Central memory CD8-positive, alpha-beta T cell (primary cell): ENCODE data around the gene INSYN2A.

Source experiments
- ATAC-seq: fragments of 150-1000 bp; cut with Tn5 transposase; replicated peaks from 2 replicates; pipeline ENCODE4 v1.10.0; 2022; ENCODE audit warnings: mild to moderate bottlenecking, moderate FRiP score, moderate number of reproducible peaks; ENCODE audit not compliant: poor library complexity, severe bottlenecking; ENCODE audit errors: extremely low read depth
- DNase-seq, 2 donors: peaks; one replicate each; pipeline ENCODE4 v3.0.0; 2021; ENCODE audit warnings: low spot score in 2 of 2
- H3K27ac Mint-ChIP-seq: one replicate; pipeline ENCODE4 v1.8.0; 2022; ENCODE audit warnings: low read depth, mild to moderate bottlenecking, moderate library complexity, mixed read lengths
- H3K27me3 Mint-ChIP-seq: one replicate; pipeline ENCODE4 v1.8.0; 2022; ENCODE audit warnings: mixed read lengths
- H3K36me3 Mint-ChIP-seq: one replicate; pipeline ENCODE4 v1.8.0; 2022; ENCODE audit warnings: mild to moderate bottlenecking, moderate library complexity, mixed read lengths; ENCODE audit not compliant: insufficient read depth
- H3K4me1 Mint-ChIP-seq: one replicate; pipeline ENCODE4 v1.8.0; 2022; ENCODE audit warnings: mixed read lengths
- H3K4me3 Mint-ChIP-seq: one replicate; pipeline ENCODE4 v1.8.0; 2022; ENCODE audit warnings: mild to moderate bottlenecking, moderate library complexity, mixed read lengths
- H3K9me3 Mint-ChIP-seq: one replicate; pipeline ENCODE4 v1.8.0; 2022; ENCODE audit warnings: mixed read lengths

Gene INSYN2A

GRCh38 chr10:127159648-127160245, 36.6 kb downstream of the INSYN2A start:
- Mint-ChIP-seq H3K36me3 (no peaks in the 10 kb centered on the region), H3K4me3 (no peak overlapping the region), H3K4me1 (no peaks in the 10 kb centered on the region), H3K9me3 (peaks cover 9% of the 10 kb centered on the region), H3K27ac (no peak overlapping the region), H3K27me3 (peaks cover 9% of the 10 kb centered on the region)
- DNase-seq, result no peak
- ATAC-seq, result no peak

GRCh38 chr10:127158662-127159061, 37.7 kb downstream of the INSYN2A start:
- H3K9me3 Mint-ChIP-seq, result peaks cover 9% of the 10 kb centered on the region

GRCh38 chr10:127157506-127158200, 38.7 kb downstream of the INSYN2A start:
- Mint-ChIP-seq H3K36me3 (no peaks in the 10 kb centered on the region), H3K27me3 (peaks cover 9% of the 10 kb centered on the region), H3K9me3 (peaks cover 9% of the 10 kb centered on the region), H3K27ac (no peak overlapping the region), H3K4me3 (no peak overlapping the region), H3K4me1 (no peaks in the 10 kb centered on the region)
- DNase-seq, result no peak
- no peak for ATAC-seq

More at GRCh38 chr10:127158662-127159061, 37.7 kb downstream of the INSYN2A start:
- Mint-ChIP-seq H3K27me3 (peaks cover 9% of the 10 kb centered on the region), H3K4me1 (no peaks in the 10 kb centered on the region), H3K4me3 (no peak overlapping the region), H3K27ac (no peak overlapping the region), H3K36me3 (no peaks in the 10 kb centered on the region)
- no peak for ATAC-seq
- no peak for DNase-seq

- ATAC-seq, result no peak
- H3K4me3 Mint-ChIP-seq, result no peak overlapping the region
- DNase-seq, result no peak
- H3K9me3 Mint-ChIP-seq, result peaks cover 9% of the 10 kb centered on the region
- no peak overlapping the region for H3K27ac Mint-ChIP-seq
- H3K36me3 Mint-ChIP-seq, result no peaks in the 10 kb centered on the region
- no peaks in the 10 kb centered on the region for H3K4me1 Mint-ChIP-seq
- peaks cover 9% of the 10 kb centered on the region for H3K27me3 Mint-ChIP-seq
Observed at GRCh38 chr10:127157089-127157488, 39.3 kb downstream of the INSYN2A start.

- no peak overlapping the region for H3K4me3 Mint-ChIP-seq
Observed at GRCh38 chr10:127154831-127155620, 41.4 kb downstream of the INSYN2A start.

GRCh38 chr10:127153181-127153580, 43.2 kb downstream of the INSYN2A start:
- Mint-ChIP-seq H3K4me3 (no peak overlapping the region), H3K4me1 (no peaks in the 10 kb centered on the region), H3K27ac (no peak overlapping the region), H3K36me3 (no peaks in the 10 kb centered on the region), H3K9me3 (peaks cover 9% of the 10 kb centered on the region), H3K27me3 (peaks cover 9% of the 10 kb centered on the region)
- DNase-seq, result no peak
- no peak for ATAC-seq

More at GRCh38 chr10:127154831-127155620, 41.4 kb downstream of the INSYN2A start:
- Mint-ChIP-seq H3K27me3 (peaks cover 9% of the 10 kb centered on the region), H3K4me1 (no peaks in the 10 kb centered on the region), H3K9me3 (peaks cover 9% of the 10 kb centered on the region), H3K36me3 (no peaks in the 10 kb centered on the region), H3K27ac (no peak overlapping the region)
- no peak for DNase-seq
- no peak for ATAC-seq

GRCh38 chr10:127151981-127152699, 44.3 kb downstream of the INSYN2A start:
- DNase-seq, result no peak
- Mint-ChIP-seq H3K4me1 (no peaks in the 10 kb centered on the region), H3K27me3 (peaks cover 9% of the 10 kb centered on the region), H3K4me3 (no peak overlapping the region), H3K9me3 (peaks cover 9% of the 10 kb centered on the region), H3K36me3 (no peaks in the 10 kb centered on the region), H3K27ac (no peak overlapping the region)
- ATAC-seq, result no peak

- Mint-ChIP-seq H3K4me3 (no peak overlapping the region), H3K36me3 (no peaks in the 10 kb centered on the region), H3K27ac (no peak overlapping the region), H3K4me1 (no peaks in the 10 kb centered on the region), H3K9me3 (peaks cover 5% of the 10 kb centered on the region), H3K27me3 (peaks cover 9% of the 10 kb centered on the region)
- ATAC-seq (no peak), DNase-seq (no peak)
Observed at GRCh38 chr10:127151541-127151940, 44.9 kb downstream of the INSYN2A start.

- DNase-seq, result no peak
- H3K4me1 Mint-ChIP-seq, result no peaks in the 10 kb centered on the region
- H3K36me3 Mint-ChIP-seq, result no peaks in the 10 kb centered on the region
- no peaks in the 10 kb centered on the region for H3K27me3 Mint-ChIP-seq
- ATAC-seq, result no peak
- H3K4me3 Mint-ChIP-seq, result no peak overlapping the region
- no peaks in the 10 kb centered on the region for H3K9me3 Mint-ChIP-seq
- H3K27ac Mint-ChIP-seq, result no peak overlapping the region
Observed at GRCh38 chr10:127150136-127150535, 46.3 kb downstream of the INSYN2A start.

GRCh38 chr10:127149501-127150081, 46.8 kb downstream of the INSYN2A start:
- Mint-ChIP-seq H3K27ac (no peak overlapping the region), H3K9me3 (no peaks in the 10 kb centered on the region), H3K4me1 (no peaks in the 10 kb centered on the region), H3K4me3 (no peak overlapping the region), H3K27me3 (no peaks in the 10 kb centered on the region), H3K36me3 (no peaks in the 10 kb centered on the region)
- ATAC-seq, result no peak
- no peak for DNase-seq

GRCh38 chr10:127148933-127149220, 47.5 kb downstream of the INSYN2A start:
- Mint-ChIP-seq H3K4me1 (no peaks in the 10 kb centered on the region), H3K36me3 (no peaks in the 10 kb centered on the region), H3K4me3 (no peak overlapping the region), H3K27me3 (no peaks in the 10 kb centered on the region), H3K9me3 (no peaks in the 10 kb centered on the region), H3K27ac (no peak overlapping the region)
- ATAC-seq (no peak), DNase-seq (no peak)
